Peyer's patch (tissue), 4 donors: ENCODE measurements around the gene HCN2.

Experiments
- CTCF ChIP-seq, 6 experiments: fragments of 450-650 bp in 4 of 6; fragments of 200-600 bp in 2 of 6; sonication (generic) in 1 of 6; IDR thresholded peaks; one replicate each; pipeline ENCODE4 v1.5.1; 2017 to 2019; ENCODE audit warnings: antibody characterized with exemption in 6 of 6, mild to moderate bottlenecking in 3 of 6, moderate library complexity in 1 of 6
- POLR2A ChIP-seq, 2 donors: fragments of 450-650 bp; IDR thresholded peaks; one replicate each; pipeline ENCODE4 v1.5.1; 2017; ENCODE audit warnings: antibody characterized with exemption in 2 of 2, mild to moderate bottlenecking in 2 of 2, moderate library complexity in 2 of 2

GRCh38 chr19:616747-617526 is 27.3 kb downstream of the HCN2 start:
- TF ChIP-seq CTCF (IDR thresholded peaks at IDR 0.05): no peak
- no peak for TF ChIP-seq POLR2A (IDR thresholded peaks at IDR 0.05)
